Nephron progenitor cell (in vitro differentiated cells): Measurements from ENCODE around the gene BDH1.

Experiments used
- DNase-seq: peaks from one replicate; pipeline ENCODE4 v3.0.0; 2021
- H3K27ac Mint-ChIP-seq: 2 replicates; pipeline ENCODE4 v1.8.0; 2021; ENCODE audit warnings: mild to moderate bottlenecking, moderate library complexity, mixed read lengths
- H3K27me3 Mint-ChIP-seq: 2 replicates; pipeline ENCODE4 v1.8.0; 2021; ENCODE audit warnings: mild to moderate bottlenecking, low read depth, mixed read lengths; ENCODE audit not compliant: poor library complexity
- H3K36me3 Mint-ChIP-seq: 2 replicates; pipeline ENCODE4 v1.8.0; 2021; ENCODE audit warnings: low read depth, mixed read lengths
- H3K4me1 Mint-ChIP-seq: 2 replicates; pipeline ENCODE4 v1.8.0; 2021; ENCODE audit warnings: mixed read lengths
- H3K4me3 Mint-ChIP-seq: 2 replicates; pipeline ENCODE4 v1.8.0; 2021; ENCODE audit warnings: mild to moderate bottlenecking, moderate library complexity, mixed read lengths
- H3K9me3 Mint-ChIP-seq: 2 replicates; pipeline ENCODE4 v1.8.0; 2021; ENCODE audit warnings: mild to moderate bottlenecking, moderate library complexity, mixed read lengths
- TF ChIP-seq, protein P1 (sequence below): fragments of 200-600 bp; sonication (generic); IDR thresholded peaks from 2 replicates; pipeline ENCODE4 v1.5.0; 2021; ENCODE audit warnings: antibody characterized with exemption

The BDH1 gene

DNA sequence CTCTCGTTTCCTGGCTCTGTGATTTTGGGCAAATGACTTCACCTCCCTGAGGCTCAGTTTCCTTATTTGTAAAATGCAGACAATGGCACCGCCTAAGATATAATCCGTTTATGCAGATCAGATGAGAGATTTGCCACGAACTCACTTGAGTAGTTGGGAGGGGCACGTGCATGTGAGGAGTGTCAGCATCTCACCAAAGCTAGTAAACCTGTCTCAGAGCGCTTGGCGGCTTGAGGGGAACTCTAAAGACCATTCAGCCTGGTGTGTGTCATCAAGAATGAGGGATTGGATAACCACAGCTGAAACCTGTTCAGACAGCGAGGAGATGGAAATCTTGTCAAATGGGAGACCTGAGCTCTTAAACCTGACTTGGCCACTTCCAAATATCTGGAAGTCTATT lies 48.7 kb downstream of the BDH1 start:
- DNase-seq, result no peak
- TF ChIP-seq, protein P1, sequence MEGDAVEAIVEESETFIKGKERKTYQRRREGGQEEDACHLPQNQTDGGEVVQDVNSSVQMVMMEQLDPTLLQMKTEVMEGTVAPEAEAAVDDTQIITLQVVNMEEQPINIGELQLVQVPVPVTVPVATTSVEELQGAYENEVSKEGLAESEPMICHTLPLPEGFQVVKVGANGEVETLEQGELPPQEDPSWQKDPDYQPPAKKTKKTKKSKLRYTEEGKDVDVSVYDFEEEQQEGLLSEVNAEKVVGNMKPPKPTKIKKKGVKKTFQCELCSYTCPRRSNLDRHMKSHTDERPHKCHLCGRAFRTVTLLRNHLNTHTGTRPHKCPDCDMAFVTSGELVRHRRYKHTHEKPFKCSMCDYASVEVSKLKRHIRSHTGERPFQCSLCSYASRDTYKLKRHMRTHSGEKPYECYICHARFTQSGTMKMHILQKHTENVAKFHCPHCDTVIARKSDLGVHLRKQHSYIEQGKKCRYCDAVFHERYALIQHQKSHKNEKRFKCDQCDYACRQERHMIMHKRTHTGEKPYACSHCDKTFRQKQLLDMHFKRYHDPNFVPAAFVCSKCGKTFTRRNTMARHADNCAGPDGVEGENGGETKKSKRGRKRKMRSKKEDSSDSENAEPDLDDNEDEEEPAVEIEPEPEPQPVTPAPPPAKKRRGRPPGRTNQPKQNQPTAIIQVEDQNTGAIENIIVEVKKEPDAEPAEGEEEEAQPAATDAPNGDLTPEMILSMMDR, result no peak
- no peak overlapping the region for H3K4me3 Mint-ChIP-seq
- peak overlapping the region; percentile 24 for H3K27ac Mint-ChIP-seq
- peaks cover 69% of the 10 kb centered on the region for H3K4me1 Mint-ChIP-seq
- peaks cover 3% of the 10 kb centered on the region for H3K27me3 Mint-ChIP-seq
- H3K9me3 Mint-ChIP-seq, result no peaks in the 10 kb centered on the region
- H3K36me3 Mint-ChIP-seq, result peaks cover 7% of the 10 kb centered on the region

DNA sequence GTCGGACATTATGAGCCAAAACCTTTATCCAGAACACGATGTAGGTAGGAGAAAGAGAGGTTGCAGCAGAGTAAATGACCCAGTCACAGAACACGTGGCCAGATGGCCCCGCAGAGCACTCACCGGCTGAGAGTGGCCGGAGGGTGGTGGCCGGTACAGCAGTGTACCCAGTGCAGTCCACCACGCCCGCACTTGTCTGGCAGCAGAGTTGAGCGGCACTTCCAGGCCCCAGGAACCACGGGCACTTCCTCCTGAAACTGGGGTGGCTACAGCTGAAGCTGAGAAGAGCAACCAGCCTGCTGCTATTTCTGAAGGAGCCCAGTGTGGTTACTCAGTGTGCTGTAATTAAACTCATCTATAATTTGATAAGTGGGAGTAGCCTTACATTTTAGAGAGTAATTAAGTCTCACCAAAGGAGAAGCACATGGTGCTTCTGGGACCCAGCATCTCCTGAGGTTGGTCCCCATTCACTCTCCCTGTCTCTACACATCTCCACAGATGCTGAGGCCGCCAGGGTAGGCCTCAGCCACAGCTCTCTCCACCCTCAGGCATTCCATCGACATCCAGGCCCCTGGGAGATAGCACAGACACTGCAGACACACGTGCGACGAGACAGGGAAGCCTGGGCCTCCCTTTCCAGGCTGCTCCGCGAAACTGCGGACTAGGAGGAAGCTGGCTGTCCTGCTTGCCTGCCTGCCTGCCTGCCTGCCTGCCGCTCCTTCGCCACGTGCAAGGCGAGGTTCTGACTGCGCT lies 49.8 kb downstream of the BDH1 start:
- DNase-seq, result no peak
- Mint-ChIP-seq H3K27ac (peak overlapping the region; percentile 75), H3K4me3 (no peak overlapping the region), H3K9me3 (no peaks in the 10 kb centered on the region), H3K4me1 (peaks cover 75% of the 10 kb centered on the region), H3K27me3 (peaks cover 3% of the 10 kb centered on the region), H3K36me3 (no peaks in the 10 kb centered on the region)
- TF ChIP-seq, protein P1, result no peak

DNA sequence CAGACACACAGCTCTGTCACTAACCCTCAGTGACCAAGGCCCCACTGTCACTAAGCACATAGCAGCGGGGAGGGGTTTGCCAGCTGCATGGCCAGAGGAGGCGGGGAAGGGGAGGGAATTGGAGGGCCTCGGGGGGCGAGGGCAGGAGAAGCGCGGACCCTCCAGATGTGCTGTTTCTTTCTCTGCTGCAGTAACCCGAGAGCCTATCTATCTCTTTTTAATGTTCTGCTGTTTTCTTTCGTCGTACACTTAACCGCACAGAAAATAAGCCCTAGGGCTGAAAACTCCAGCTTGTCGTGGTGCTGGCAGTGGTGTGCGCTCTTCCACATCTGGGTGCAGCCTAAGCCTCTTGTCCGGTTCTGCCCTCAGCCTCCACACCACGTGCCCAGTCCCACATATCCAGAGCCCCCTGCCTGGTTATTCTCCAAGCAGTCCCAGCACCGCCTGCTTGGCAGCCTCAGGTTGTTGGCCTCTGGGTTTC lies 51.1 kb downstream of the BDH1 start:
- H3K9me3 Mint-ChIP-seq, result peaks cover 3% of the 10 kb centered on the region
- peak overlapping the region; percentile 48 for H3K27ac Mint-ChIP-seq
- peak overlapping the region; percentile 68 for H3K4me3 Mint-ChIP-seq

DNA sequence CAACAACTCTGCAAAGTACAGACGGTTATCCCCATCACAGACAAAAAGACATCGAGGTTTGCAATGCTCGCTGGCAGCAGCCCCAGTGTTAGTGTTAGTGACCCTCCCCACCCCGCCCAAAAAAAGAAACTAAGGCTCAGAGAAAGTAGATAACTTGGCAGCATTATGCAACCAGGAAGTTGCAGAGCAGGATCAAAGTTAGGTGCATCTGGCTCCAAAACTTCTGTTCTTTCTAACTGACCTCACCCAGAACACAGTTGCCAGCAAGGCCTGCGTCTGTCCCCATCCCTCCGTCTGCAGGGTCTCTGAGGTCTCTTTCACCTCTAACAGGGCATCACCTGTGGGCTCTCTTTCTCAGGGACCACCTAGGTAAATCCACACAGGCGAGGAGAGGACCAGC lies 51.5 kb downstream of the BDH1 start:
- Mint-ChIP-seq H3K36me3 (no peaks in the 10 kb centered on the region), H3K4me1 (peaks cover 70% of the 10 kb centered on the region), H3K27me3 (peaks cover 7% of the 10 kb centered on the region), H3K4me3 (peak overlapping the region; percentile 68), H3K9me3 (peaks cover 7% of the 10 kb centered on the region), H3K27ac (peak overlapping the region; percentile 36)
- TF ChIP-seq, protein P1, result no peak
- DNase-seq, result no peak

More for the DNA sequence above, 51.1 kb downstream of the BDH1 start:
- peaks cover 4% of the 10 kb centered on the region for H3K27me3 Mint-ChIP-seq
- TF ChIP-seq, protein P1, result no peak
- H3K36me3 Mint-ChIP-seq, result no peaks in the 10 kb centered on the region
- peak; percentile 56 for DNase-seq
- H3K4me1 Mint-ChIP-seq, result peaks cover 69% of the 10 kb centered on the region

DNA sequence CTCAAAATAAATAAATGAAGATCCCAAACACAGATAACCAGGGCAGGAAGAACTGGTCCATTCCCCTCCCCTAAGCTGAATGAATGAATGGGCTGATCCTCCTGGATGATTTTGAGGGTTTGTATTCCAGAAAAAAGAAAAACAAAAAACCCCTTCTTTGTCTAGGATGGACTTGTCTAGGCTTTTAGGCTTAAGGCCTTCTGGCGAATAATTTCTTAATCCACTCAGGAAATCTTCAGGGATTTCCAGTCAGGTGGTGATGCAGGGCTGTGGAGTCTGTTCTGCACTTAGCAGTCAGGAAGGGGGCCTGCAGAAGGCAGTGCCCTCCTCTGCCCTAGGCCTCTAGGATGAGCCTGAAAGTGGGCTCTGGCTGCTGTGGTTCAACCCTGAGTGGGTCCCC lies 52.1 kb downstream of the BDH1 start:
- TF ChIP-seq, protein P1, result no peak
- Mint-ChIP-seq H3K27ac (no peak overlapping the region), H3K9me3 (peaks cover 8% of the 10 kb centered on the region), H3K4me1 (peaks cover 70% of the 10 kb centered on the region), H3K27me3 (peaks cover 7% of the 10 kb centered on the region), H3K36me3 (no peaks in the 10 kb centered on the region), H3K4me3 (no peak overlapping the region)
- DNase-seq, result no peak
